B cell (primary cell): Measurements from ENCODE around the gene THAP4. TPM values are rescaled to one million over a fixed set of nuclear protein-coding genes. Genes with fewer than 3 reads are reported as not detected.

Experiments
- ATAC-seq: fragments of 200-7000 bp; cut with Tn5 transposase; one replicate; pipeline ENCODE4 v1.10.0; 2021; ENCODE audit warnings: low read depth, mild to moderate bottlenecking, moderate number of reproducible peaks, moderate library complexity
- CTCF ChIA-PET: fragments of 350-600 bp; sonication (Branson Sonifier 250); formaldehyde crosslinking; loops from one replicate; lab custom pipeline; 2021; ENCODE audit warnings: antibody characterized with exemption, inconsistent platforms; lab: Charles Lee
- POLR2A ChIA-PET: fragments of 350-600 bp; sonication (Branson Sonifier 250); formaldehyde crosslinking; loops from one replicate; lab custom pipeline; 2021; ENCODE audit warnings: antibody characterized with exemption; lab: Charles Lee
- DNase-seq: peaks from one replicate; pipeline ENCODE4 v3.0.0; 2013
- H2AFZ ChIP-seq: 2 replicates; pipeline ENCODE4 v1.6.1; 2012; ENCODE audit warnings: mild to moderate bottlenecking, low read depth, low read length; ENCODE audit not compliant: insufficient read depth, poor library complexity, severe bottlenecking
- H3K27ac ChIP-seq, 2 donors: 1 replicate in 1 of 2; 2 replicates in 1 of 2; pipeline ENCODE4 v1.5.1; 2012 to 2013; ENCODE audit warnings: low read length in 2 of 2, mild to moderate bottlenecking in 2 of 2, moderate library complexity in 1 of 2
- H3K27me3 ChIP-seq, 4 experiments: fragments of 200-600 bp in 1 of 4; sonication (generic) in 1 of 4; replicated peaks in 1 of 4; 1 replicate in 2 of 4; 2 replicates in 2 of 4; pipeline versions ENCODE4 v1.6.1 to v1.7.0; 2013 to 2016; ENCODE audit warnings: low read length in 3 of 4, mild to moderate bottlenecking in 2 of 4, mixed read lengths in 1 of 4, moderate library complexity in 1 of 4; ENCODE audit not compliant: insufficient read depth in 4 of 4, control insufficient read depth in 3 of 4; ENCODE audit errors: control extremely low read depth in 1 of 4
- H3K36me3 ChIP-seq, 2 experiments: replicated peaks in 1 of 2; 1 replicate in 1 of 2; 2 replicates in 1 of 2; pipeline versions ENCODE4 v1.6.1 to v1.7.1; 2013; ENCODE audit warnings: low read length in 1 of 2; ENCODE audit not compliant: insufficient read depth in 2 of 2, control insufficient read depth in 1 of 2; ENCODE audit errors: control extremely low read depth in 1 of 2, extremely low read depth in 1 of 2
- H3K4me1 ChIP-seq, 2 donors: fragments of 200-600 bp in 1 of 2; sonication (generic) in 1 of 2; 1 replicate in 1 of 2; 2 replicates in 1 of 2; pipeline versions ENCODE4 v1.5.1 to v1.6.1; 2013 to 2017; ENCODE audit warnings: low read length in 2 of 2; ENCODE audit not compliant: control insufficient read depth in 2 of 2, insufficient read depth in 2 of 2
- H3K4me2 ChIP-seq: replicated peaks from 2 replicates; pipeline ENCODE3; 2012; ENCODE audit warnings: mild to moderate bottlenecking, low read depth, low read length; ENCODE audit not compliant: poor library complexity, severe bottlenecking
- H3K4me3 ChIP-seq, 5 experiments: fragments of 200-600 bp in 1 of 5; sonication (generic) in 1 of 5; 1 replicate in 3 of 5; 2 replicates in 2 of 5; pipeline versions ENCODE4 v1.5.1 to v1.7.0; 2011 to 2016; ENCODE audit warnings: low read length in 4 of 5, mild to moderate bottlenecking in 4 of 5, low read depth in 2 of 5, control low read depth in 1 of 5, moderate library complexity in 1 of 5; ENCODE audit not compliant: insufficient read depth in 1 of 5; ENCODE audit errors: control extremely low read depth in 1 of 5, extremely low read depth in 1 of 5
- H3K79me2 ChIP-seq: fragments of 200-600 bp; sonication (generic); one replicate; pipeline ENCODE4 v1.6.0; 2016; ENCODE audit warnings: low read length; ENCODE audit not compliant: control insufficient read depth, insufficient read depth
- H3K9ac ChIP-seq: fragments of 200-600 bp; sonication (generic); 2 replicates; pipeline ENCODE4 v1.6.1; 2017; ENCODE audit warnings: mild to moderate bottlenecking, low read length, moderate library complexity
- H3K9me3 ChIP-seq, 3 donors: one replicate each; pipeline versions ENCODE4 v1.6.1 to v1.7.1; 2013; ENCODE audit warnings: low read length in 2 of 3; ENCODE audit not compliant: control insufficient read depth in 2 of 3, insufficient read depth in 1 of 3; ENCODE audit errors: control extremely low read depth in 1 of 3
- H4K20me1 ChIP-seq: 2 replicates; pipeline ENCODE4 v1.6.0; 2012; ENCODE audit warnings: mild to moderate bottlenecking, low read length; ENCODE audit not compliant: insufficient read depth, control insufficient read depth, poor library complexity, severe bottlenecking
- H3K27ac Mint-ChIP-seq: one replicate; pipeline ENCODE4 v1.8.0; 2021; ENCODE audit warnings: mixed read lengths
- H3K27me3 Mint-ChIP-seq: one replicate; pipeline ENCODE4 v1.8.0; 2021; ENCODE audit warnings: mixed read lengths
- H3K4me1 Mint-ChIP-seq: one replicate; pipeline ENCODE4 v1.8.0; 2021; ENCODE audit warnings: mixed read lengths
- H3K4me3 Mint-ChIP-seq: one replicate; pipeline ENCODE4 v1.8.0; 2021; ENCODE audit warnings: mixed read lengths
- H3K9me3 Mint-ChIP-seq: one replicate; pipeline ENCODE4 v1.8.0; 2022; ENCODE audit warnings: mixed read lengths; ENCODE audit not compliant: insufficient read depth
- EZH2 ChIP-seq: IDR thresholded peaks from 2 replicates; pipeline ENCODE4 v1.6.1; 2012; ENCODE audit warnings: borderline replicate concordance, low read depth, mild to moderate bottlenecking, moderate library complexity, low read length; ENCODE audit not compliant: insufficient read depth, poor library complexity, severe bottlenecking
- WGBS: methylation state at CpG from one replicate; pipeline ENCODE4 v1.1.5; 2013; ENCODE audit warnings: missing lambda C conversion rate; ENCODE audit not compliant: insufficient coverage; 5-methylcytosine and 5-hydroxymethylcytosine counted together
- intact Hi-C: fragments of 100-400 bp; cut with micrococcal nuclease; formaldehyde crosslinking; loops from one replicate; pipeline ENCODE4 v1.10.0; 2022
- polyA plus RNA-seq: library from polyadenylated mRNA; depleted of rRNA; stranded (reverse); fragments of >200 nt; gene quantifications from 2 replicates; pipeline ENCODE4 v1.2.3, GENCODE V29; 2012
- total RNA-seq, 2 donors: library from RNA; stranded (reverse); fragments of 120-200 nt in 1 of 2; gene quantifications; 1 replicate in 1 of 2; 2 replicates in 1 of 2; pipeline versions ENCODE4 v1.2.3 to v1.2.4, GENCODE V29; 2013 to 2022
- TF ChIP-seq, protein P1 (sequence below): fragments of 200-600 bp; IDR thresholded peaks from one replicate; pipeline ENCODE4 v1.8.0; 2022; ENCODE audit warnings: antibody characterized with exemption, mild to moderate bottlenecking

The THAP4 gene
- total and polyA plus RNA-seq, 2 donors (not counting 1 experiment from before 2014, with no cell fraction given), result 26.5 to 41.0 TPM

DNA sequence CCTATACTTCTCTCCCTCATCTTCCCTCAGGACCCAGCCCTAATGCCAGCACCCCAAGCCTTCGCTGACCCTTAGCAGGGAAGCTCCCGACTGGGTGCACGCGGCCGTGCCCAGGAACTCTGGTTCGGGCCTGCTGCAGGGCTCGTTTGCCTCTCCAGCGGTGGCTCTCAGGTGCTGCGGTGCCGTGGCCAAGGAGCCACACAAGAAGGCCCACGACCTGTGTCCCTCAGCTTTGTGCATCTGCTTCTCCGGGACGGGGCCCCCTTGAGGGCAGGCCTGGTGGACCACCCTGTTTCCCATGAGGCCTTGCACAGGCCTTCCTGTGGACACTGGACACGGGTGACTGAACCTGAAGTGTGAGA lies 60.7 kb downstream of the THAP4 start:
- Histone ChIP-seq H3K9me3 (no peaks in the 10 kb centered on the region), H3K79me2 (no peaks in the 10 kb centered on the region), H2AFZ (no peak overlapping the region), H3K4me1 (no peaks in the 10 kb centered on the region), H3K36me3 (peaks cover 0 to 6% of the 10 kb centered on the region in 2 experiments), H3K4me3 (no peak overlapping the region), H3K27ac (no peak overlapping the region), H3K27me3 (no peaks in the 10 kb centered on the region), H3K4me2 (no peak overlapping the region), H4K20me1 (no peaks in the 10 kb centered on the region), H3K9ac (no peak overlapping the region)
- H3K27me3 Mint-ChIP-seq, result no peaks in the 10 kb centered on the region
- ATAC-seq, result no peak
- CTCF ChIA-PET, result no interaction called here
- no peak overlapping the region for H3K4me3 Mint-ChIP-seq
- no peak for TF ChIP-seq EZH2
- TF ChIP-seq, protein P1, sequence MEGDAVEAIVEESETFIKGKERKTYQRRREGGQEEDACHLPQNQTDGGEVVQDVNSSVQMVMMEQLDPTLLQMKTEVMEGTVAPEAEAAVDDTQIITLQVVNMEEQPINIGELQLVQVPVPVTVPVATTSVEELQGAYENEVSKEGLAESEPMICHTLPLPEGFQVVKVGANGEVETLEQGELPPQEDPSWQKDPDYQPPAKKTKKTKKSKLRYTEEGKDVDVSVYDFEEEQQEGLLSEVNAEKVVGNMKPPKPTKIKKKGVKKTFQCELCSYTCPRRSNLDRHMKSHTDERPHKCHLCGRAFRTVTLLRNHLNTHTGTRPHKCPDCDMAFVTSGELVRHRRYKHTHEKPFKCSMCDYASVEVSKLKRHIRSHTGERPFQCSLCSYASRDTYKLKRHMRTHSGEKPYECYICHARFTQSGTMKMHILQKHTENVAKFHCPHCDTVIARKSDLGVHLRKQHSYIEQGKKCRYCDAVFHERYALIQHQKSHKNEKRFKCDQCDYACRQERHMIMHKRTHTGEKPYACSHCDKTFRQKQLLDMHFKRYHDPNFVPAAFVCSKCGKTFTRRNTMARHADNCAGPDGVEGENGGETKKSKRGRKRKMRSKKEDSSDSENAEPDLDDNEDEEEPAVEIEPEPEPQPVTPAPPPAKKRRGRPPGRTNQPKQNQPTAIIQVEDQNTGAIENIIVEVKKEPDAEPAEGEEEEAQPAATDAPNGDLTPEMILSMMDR, result no peak
- H3K27ac Mint-ChIP-seq, result no peak overlapping the region
- peaks cover 1% of the 10 kb centered on the region for H3K4me1 Mint-ChIP-seq
- POLR2A ChIA-PET, result no interaction called here
- DNase-seq, result no peak
- 94% methylated on average over 14 of the region's 14 CpGs for WGBS
- intact Hi-C loops, result no loop called here
- H3K9me3 Mint-ChIP-seq, result no peaks in the 10 kb centered on the region

- Mint-ChIP-seq H3K9me3 (no peaks in the 10 kb centered on the region), H3K27ac (no peak overlapping the region), H3K4me1 (peaks cover 2% of the 10 kb centered on the region), H3K27me3 (no peaks in the 10 kb centered on the region), H3K4me3 (no peak overlapping the region)
- Histone ChIP-seq H3K9ac (no peak overlapping the region), H2AFZ (no peak overlapping the region), H3K4me1 (no peaks in the 10 kb centered on the region), H3K4me2 (no peak overlapping the region), H4K20me1 (no peaks in the 10 kb centered on the region), H3K27me3 (no peaks in the 10 kb centered on the region), H3K27ac (no peak overlapping the region), H3K9me3 (no peaks in the 10 kb centered on the region), H3K79me2 (no peaks in the 10 kb centered on the region), H3K4me3 (no peak overlapping the region), H3K36me3 (peaks cover 0 to 6% of the 10 kb centered on the region in 2 experiments)
- TF ChIP-seq, protein P1, result no peak
- TF ChIP-seq EZH2, result no peak
- DNase-seq, result no peak
- WGBS, result 95% methylated on average over 4 of the region's 5 CpGs
- ChIA-PET CTCF (no interaction called here), POLR2A (no interaction called here)
- ATAC-seq, result no peak
- intact Hi-C loops, result no loop called here
These were observed 61.2 kb downstream of the THAP4 start for GRCh38 chr2:241575624-241576292.
